ENCODE measurements around the gene BICDL2. TPM values are rescaled to one million over a fixed set of nuclear protein-coding genes. Genes with fewer than 3 reads are reported as not detected.

Gene BICDL2
- total RNA-seq, 1 donor from 2014 or later = not detected

DNA sequence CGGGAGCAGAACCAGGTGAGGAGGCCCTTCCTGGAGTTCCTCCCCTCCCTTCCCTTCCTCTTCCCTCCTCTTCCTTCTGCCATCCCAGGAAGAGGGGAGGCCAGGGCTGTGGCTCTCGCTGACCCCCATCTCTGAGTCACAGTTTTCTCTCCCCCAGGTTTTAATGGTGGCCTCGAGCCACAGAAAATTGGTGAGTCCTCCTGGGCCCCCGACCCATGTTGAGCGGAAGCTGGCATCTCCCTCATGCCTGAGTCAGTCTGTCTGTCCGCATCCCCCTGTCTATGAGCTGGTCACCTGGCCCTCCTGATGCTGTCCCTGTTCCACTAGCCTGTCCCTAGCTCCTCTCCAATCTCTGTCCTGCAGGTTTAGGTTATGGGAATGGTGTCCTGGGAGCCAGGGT, 36.8 kb downstream of the BICDL2 start:
- DNase-seq (ENCODE audit: low spot score) = no peak

DNA sequence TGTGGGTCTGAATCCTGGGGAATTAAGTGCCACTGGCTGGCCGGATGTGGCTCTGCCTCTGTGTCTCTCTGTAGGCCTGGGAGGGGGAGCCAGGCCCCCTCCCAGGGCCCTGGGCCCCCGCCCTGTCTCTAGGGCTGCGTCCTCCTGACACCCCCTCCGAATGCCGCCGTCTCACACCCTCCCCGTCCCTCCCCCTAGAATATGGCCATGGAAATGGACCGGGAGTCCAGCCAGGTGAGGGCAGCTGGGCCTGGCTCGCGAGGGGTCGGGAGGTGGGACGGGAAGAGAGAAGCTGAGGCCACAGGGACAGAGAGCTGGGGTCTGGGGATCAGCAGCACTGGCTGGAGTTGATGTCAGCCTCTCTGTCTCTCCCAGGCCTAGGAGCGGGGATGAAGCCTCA, 40.4 kb downstream of the BICDL2 start:
- intact Hi-C loops (cut with DNase I) = no loop called here
- DNase-seq (ENCODE audit: low spot score) = no peak

More for the DNA sequence above, 36.8 kb downstream of the BICDL2 start:
- intact Hi-C loops (cut with DNase I) = no loop called here

DNA sequence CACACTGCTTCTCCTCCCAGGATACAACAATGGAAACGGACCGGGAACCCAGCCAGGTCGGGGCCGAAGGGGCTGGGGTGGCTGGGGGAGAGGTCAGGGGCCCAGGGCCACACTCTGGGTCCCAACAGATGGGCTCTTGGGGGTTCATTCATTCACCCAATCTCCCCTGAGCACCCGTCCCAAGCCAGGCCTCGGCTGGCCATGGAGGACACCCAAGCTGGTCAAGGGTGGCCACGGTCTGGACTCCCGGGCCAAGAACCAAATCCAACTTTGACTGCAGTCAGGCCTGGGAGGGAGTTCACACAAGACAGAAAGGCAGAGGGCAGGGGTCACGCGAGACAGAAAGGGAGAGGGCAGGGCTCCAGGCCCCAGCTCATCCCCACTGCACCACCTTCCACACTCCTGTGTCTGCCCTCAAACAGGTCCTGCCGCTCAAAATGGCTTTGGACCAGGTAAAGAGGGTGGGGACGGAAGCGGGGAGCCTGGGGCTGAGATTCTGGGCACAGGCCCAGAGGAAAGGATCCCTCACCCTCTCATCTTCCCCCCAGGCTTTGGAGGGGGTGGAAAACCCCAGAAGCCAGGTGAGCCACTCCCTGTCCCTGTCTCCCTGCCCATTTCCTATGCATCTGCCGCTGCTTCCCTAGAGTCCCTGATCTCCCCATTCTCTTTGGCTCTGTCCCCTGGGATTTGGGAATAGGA, 44.2 kb downstream of the BICDL2 start:
- intact Hi-C loops (cut with DNase I) = no loop called here

DNA sequence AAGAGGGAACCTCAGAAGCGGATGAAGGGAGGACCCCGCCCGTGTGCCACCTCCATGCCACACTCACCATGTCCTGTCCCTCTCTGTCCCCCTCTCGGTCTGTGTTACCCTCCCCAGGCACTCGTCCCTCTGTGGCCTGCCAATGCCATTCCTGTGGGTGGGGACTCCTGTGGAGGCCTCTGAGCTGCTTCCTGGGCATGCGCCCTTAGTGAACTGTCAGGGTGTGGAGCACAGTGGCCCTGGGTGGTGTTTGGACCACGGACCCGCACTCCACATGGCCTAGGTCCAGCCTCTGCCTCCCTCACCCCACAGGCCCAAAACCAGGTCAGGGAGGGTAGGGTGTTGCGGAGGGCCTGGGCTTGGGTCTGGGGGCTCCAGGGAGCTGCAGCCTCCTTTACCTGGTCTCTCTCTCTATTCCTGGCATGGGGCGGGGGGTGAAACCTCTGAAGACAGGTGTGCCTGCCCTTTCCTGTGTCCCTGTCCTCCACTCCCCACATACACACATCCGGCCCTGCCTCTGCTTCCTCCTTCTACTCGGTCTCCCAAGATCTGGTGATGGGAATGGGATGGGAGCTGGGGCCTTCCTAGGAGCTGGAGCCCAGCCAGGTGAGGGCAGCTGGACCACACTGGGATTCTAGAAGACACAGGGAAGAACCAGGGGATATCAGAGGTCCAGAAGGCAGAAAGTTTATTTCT, 45.0 kb downstream of the BICDL2 start:
- DNase-seq (ENCODE audit: low spot score) = no peak
- intact Hi-C loops (cut with DNase I) = no loop called here

More for the DNA sequence above, 44.2 kb downstream of the BICDL2 start:
- DNase-seq (ENCODE audit: low spot score) = no peak

DNA sequence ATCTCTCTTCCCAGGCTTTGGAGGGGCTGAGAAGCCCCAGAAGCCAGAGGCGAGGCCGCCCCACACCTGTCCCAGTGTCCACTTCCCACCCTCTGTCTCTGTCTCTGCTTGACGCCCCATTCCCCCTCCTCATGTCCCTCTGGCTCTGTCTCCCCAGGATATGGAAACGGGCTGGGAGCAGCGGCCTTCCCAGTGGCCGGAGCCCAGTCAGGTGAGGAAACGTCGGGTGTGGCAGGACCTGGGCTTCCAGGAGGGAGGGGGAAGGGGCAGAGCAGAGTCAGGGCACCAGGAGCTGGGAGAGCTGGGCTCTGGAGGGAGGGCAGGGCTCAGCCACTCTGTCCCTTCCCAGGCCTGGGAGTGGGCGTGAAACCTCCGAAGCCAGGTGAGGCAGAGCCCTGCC, 45.9 kb downstream of the BICDL2 start:
- intact Hi-C loops (cut with DNase I) = no loop called here
- DNase-seq (ENCODE audit: low spot score) = no peak

DNA sequence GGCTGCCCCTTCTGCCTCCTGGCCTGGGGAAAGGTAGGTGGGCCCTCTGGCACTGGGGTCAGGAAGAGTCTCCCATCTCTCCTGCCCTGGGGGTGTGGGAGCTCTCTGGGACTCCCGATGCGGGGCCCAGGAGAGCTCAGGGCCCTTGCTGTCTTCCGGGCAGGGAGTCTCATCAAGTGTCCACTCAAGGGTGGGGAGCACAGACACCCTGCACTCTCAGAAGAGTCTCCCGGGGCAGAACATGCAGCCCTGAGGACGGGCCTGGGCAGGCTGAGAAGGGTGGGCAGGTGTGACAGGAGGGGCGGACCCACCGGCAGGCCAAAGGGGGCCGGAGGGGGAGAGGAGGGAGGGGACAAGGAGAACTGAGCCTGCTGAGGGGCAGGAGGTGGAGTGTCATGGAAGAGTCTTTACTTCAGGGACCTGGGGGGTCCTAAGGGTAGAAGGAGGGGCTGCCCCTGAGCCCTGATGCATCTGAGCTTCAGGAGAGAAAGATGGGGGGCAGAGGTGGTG, 48.1 kb downstream of the BICDL2 start:
- intact Hi-C loops (cut with DNase I) = no loop called here
- DNase-seq (ENCODE audit: low spot score) = no peak

DNA sequence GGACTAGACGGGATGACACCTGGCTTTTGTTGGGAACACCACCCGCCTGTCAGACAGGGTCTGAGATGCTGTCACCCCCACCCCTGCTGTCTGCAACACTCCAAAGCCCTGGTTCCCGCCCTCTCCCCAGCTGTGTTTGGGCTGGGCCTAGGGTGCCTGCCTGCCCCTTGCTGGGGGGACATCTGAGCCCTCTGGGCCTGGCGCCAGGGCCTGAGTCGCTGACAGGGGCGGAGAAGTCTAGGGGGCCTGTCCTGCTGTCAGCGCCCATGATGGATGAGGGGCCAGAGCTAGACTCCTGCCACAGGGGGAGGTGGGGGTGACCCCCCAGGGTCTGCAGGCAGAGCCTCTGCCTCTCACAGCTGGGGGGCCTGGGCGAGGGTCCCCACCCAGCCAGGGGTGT, 48.9 kb downstream of the BICDL2 start:
- no peak for DNase-seq (ENCODE audit: low spot score)
- intact Hi-C loops (cut with DNase I) = no loop called here

DNA sequence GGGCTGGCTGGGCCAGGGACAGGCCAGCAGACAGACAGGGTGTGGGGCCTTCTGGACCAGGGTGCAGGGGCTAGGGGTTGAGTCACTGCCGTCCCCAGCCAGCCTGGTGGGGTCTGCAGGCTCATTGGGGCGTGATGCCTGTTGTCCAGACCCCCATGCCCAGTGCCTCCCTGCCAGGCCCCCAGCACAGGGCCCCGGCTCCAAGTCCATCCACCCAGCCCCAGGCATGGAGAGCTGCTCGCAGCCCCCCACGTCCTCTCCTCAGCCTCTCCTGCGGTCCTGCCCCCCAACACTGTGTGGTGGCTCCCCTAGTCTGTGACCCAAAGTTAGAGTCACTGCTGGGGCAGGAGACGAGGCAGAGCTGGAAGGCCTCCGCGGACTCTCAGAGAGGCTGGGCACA, 49.5 kb downstream of the BICDL2 start:
- intact Hi-C loops (cut with DNase I) = no loop called here

DNA sequence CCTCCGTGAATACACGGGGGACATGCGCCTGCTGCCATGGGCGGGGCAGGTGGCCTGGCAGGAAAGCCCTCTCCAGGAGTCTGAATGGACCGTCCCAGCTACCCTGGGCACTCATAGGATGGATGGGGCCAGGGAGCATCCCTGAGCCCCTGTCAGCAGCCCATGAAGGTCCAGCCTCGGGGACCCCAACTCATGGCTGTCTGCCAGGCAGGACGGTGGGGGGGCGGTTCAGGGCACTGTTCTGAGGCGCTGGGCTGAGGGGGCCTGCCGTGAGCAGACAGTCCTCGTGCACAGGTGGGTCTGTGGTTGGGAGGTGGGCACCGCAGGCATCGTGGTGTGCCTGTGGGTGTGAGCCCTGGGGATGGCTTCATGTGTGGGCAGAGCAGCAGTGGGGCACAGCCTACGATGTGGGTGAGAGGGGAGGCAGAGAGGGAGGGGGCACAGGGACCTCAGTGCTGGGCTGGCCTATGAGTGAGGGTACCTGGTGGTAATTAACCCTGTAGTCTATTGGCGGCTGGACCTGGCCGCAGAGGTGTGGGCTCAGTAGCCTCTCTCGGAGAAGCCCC, 50.0 kb downstream of the BICDL2 start:
- DNase-seq (ENCODE audit: low spot score) = no peak
- intact Hi-C loops (cut with DNase I) = no loop called here

More for the DNA sequence above, 49.5 kb downstream of the BICDL2 start:
- no peak for DNase-seq (ENCODE audit: low spot score)

DNA sequence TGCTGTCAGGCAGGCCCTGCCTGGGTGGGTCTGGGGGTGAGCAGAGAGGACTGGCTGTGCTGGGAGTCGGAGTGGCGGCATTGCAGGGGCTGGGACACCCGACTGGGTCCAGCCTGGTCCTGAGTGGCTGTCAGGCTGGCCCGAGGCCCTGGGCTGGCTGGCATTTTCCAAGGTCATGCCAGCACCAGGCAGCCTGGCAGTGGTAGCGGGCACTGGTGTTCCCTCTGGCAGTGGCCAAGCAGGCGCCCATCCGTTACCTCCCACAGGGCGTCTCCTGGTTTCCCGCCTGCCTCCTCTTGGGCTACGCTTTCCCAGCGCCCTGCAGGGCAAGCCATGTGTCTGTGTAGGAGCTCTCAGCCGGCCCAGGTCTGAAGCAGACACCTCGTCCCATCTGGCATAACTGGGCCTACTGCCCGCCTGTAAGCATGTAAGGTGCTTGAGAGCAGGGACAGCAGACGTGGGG, 50.8 kb downstream of the BICDL2 start:
- peak; percentile 83 for DNase-seq (ENCODE audit: low spot score)
- intact Hi-C loops (cut with DNase I) = no loop called here

DNA sequence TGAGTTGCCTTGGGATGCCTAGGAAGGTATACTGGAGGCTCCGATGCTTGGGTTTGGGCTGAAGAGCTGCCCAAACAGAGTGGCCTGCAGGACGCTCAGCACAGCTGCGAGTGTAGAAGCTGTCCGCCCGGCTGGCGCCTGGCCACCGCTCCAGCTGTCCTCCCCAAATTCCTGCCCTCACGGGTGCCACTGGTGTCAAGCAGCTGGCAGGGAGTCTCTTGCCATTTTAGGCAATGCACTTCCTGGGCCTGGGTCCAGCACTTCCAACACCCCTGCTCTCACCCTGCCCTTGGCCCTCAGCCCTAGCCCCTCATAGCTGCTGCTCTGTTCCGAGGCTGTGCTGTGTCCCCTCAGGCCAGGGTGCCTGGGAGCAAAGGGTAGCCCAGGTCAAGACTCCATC, 51.3 kb downstream of the BICDL2 start:
- intact Hi-C loops (cut with DNase I) = no loop called here
- no peak for DNase-seq (ENCODE audit: low spot score)

DNA sequence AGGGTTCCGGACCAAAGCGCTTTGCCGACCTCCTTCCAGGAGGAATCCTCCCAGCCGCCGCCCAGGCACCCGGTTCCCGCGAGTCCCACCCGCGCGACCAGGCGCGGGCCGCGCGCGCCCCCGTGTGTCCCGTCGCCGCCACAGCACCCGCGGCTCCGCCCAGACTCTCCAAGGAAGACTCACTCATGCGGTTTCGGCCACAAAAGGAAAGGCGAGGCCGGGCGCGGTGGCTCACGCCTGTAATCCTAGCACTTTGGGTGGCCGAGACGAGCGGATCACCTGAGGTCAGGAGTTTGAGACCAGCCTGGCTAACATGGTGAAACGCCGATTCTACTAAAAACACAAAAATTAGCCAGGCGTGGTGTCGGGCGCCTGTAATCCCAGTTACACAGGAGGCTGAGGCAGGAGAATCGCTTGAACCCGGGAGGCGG, 53.0 kb downstream of the BICDL2 start:
- intact Hi-C loops (cut with DNase I) = no loop called here

DNA sequence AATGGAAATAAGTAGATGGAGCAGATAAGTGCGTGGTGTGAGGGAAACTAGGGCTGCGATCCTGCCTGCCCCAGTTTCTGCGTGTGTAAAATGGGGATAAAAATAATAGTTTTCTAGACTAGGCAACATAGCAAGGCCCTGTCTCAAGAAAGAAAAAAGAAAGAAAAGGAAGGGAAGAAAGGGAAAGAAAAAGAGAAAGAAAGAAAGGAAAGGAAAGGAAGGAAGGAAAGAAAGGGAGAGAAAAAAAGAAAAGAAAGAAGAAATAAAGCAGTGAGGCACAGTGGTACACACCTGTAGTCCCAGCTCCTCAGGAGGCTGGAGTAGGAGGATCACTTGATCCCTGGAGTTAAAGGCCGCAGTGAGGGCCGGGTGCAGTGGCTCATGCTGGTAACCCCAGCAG, 54.3 kb downstream of the BICDL2 start:
- no peak for DNase-seq (ENCODE audit: low spot score)
- intact Hi-C loops (cut with DNase I) = no loop called here

More for the DNA sequence above, 53.0 kb downstream of the BICDL2 start:
- peak; percentile 91 for DNase-seq (ENCODE audit: low spot score)

DNA sequence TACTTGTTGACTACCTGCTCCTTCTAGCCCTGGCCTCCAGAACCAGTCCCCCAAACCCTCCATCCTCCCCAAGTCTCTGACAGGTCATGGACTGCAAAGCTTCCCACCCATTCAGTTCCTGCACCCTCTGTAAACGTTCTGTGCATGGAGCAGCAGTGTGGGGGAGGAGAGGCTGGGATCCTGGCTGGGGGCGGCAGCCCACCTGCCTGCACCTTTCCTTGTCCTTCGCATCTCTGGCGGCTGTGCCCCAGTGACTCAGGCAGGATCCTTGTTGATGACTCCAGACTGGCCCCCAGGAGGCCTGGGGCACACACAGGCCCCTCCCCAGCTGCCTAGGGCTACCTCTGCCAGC, 54.9 kb downstream of the BICDL2 start:
- DNase-seq (ENCODE audit: low spot score) = no peak
- intact Hi-C loops (cut with DNase I) = no loop called here

DNA sequence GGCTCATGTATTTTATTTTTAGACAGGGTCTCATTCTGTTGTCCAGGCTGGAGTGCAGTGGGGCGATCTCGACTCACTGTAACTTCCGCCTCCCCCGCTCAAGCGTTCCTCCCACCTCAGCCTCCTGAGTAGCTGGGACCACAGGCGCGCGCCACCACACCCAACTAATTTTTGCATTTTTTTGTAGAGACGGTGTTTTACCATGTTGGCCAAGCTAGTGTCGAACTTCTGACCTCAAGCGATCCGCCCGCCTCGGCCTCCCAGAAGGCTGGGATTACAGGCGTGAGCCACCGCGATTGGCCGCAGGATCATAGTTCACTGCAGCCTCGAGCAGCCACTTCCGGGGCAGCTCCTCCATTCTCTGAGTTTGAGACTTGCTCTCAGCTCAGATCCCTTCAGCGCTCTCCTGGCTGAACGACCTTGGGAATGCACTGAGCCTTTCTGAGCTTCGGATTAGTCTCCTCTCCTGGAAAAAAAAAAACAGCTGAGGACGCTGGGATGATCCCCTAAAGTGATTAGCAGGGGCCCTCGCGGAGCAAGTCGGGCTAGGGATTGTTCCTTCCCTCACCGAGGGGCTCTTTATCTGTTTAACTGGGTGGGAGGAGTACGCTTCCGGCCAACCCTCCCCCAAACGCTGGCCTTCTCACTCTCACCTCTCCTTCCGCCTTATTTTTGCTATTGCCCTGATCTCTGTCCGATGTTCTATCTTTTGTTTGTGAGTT, 55.4 kb downstream of the BICDL2 start:
- intact Hi-C loops (cut with DNase I) = no loop called here
- no peak for DNase-seq (ENCODE audit: low spot score)

DNA sequence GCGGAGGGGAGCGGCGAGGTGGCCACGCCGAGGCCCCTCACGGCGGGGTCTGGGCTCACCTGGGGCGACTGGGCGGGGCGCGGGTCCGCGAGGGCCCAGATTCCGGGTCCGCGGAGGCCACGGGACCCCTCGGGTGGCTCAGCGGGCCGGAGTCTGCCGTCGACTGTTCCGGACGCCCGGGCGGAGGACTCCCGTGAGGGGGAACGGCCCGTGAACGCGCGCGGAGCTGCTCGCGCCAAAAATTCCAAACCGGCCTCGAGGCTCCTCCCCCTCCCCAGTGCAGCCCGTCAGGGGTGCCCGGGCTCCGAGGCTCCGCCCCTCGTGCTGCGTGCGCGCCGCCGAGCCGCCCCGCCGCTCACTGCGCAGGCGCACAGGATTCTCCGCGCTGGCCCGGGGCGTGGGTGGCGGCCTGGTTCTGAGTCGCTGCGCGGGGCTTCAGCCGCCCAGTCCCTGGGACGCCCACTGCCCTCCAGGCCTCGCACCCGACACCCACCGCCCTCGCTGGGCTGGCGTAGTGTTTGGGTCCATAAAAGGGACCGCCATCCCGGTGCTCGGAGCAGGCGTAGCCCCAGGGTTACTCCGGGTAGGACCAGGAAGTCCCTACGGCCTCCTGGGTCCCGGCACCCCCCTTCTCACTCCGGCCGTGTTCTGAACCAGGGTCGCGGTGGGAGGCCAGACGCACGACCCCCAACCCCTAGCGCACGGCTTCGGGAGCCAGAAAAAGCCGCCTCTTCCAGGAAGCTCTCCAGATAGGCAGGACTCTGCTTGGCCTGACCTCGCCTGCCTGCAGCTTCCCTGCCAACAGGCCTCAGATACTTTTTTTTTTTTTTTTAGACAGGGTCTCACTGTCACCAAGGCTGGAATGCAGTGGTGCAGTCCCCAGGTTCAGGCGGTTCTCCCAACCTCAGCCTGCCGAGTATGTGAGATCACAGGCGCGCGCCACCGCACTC, 56.2 kb downstream of the BICDL2 start, which contains the start of gene PKMYT1:
PKMYT1 (minus strand) TSS at position 220 of the 950 bp plus-strand sequence. CDS start 789 bp downstream, outside the sequence.
- peak; percentile 97 for DNase-seq (ENCODE audit: low spot score)
- intact Hi-C loops (cut with DNase I) = no loop called here

DNA sequence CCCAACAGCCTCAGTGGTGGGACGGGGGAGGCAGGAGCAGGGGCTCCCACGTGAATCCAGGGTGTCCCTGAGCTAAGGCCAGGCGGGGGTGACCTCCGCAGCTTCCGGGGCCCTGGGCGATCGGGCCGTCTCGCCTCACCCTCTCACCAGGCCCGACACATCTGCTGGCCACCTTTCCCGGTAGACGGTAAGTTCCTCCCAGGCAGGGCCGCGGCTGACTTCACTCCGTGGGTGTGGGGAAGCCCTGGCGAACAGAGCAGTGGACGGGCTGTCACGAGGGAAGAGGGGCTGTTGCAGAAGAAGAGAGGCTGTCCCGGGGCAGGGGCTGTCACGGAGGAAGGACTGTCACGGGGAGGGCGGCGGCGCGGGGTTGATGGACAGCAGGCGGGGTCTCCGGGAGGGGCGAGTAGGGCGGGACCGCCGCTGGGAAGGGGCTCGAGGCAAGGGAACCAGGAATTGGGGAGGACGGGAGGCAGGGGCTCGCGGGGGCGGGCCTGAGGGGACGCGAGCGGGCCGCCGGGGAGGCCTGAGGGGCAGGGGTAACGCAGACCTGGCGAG, 57.0 kb downstream of the BICDL2 start:
- intact Hi-C loops (cut with DNase I) = no loop called here

More for the DNA sequence above, 57.0 kb downstream of the BICDL2 start:
- DNase-seq (ENCODE audit: low spot score) = no peak
